Esophagus squamous epithelium (tissue), 4 donors: ENCODE results near the gene OXTR.

Source experiments
- POLR2A ChIP-seq, 4 donors: fragments of 450-650 bp; IDR thresholded peaks; one replicate each; pipeline ENCODE4 v1.6.1; 2017; ENCODE audit warnings: antibody characterized with exemption in 4 of 4, mild to moderate bottlenecking in 4 of 4, moderate library complexity in 3 of 4
- TF ChIP-seq, protein P1 (sequence below), 6 experiments: fragments of 450-650 bp in 4 of 6; fragments of 200-600 bp in 2 of 6; sonication (generic) in 2 of 6; IDR thresholded peaks; one replicate each; pipeline ENCODE4 v1.5.1; 2016 to 2019; ENCODE audit warnings: antibody characterized with exemption in 6 of 6, mild to moderate bottlenecking in 4 of 6, moderate library complexity in 4 of 6

DNA sequence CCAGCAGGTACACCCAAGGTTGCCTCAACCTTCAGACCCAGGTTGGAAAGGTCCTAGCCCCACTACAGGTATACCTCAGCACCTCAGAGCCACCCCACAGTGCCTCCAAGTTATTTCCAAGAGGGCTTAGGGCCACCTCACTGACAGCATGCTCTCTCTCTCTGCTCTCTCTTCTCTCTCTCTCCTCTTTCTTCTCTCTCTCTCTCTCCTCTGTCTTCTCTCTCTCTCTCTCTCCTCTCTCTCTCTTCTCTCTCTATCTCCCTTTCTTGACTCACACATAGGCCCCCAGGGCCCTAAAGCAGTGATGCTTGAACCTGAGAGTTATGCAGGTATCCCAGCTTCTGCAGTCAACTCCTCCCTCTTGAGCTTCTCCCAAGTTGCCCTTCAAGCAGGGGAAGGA, 31.6 kb downstream of the OXTR start:
- TF ChIP-seq, protein P1, sequence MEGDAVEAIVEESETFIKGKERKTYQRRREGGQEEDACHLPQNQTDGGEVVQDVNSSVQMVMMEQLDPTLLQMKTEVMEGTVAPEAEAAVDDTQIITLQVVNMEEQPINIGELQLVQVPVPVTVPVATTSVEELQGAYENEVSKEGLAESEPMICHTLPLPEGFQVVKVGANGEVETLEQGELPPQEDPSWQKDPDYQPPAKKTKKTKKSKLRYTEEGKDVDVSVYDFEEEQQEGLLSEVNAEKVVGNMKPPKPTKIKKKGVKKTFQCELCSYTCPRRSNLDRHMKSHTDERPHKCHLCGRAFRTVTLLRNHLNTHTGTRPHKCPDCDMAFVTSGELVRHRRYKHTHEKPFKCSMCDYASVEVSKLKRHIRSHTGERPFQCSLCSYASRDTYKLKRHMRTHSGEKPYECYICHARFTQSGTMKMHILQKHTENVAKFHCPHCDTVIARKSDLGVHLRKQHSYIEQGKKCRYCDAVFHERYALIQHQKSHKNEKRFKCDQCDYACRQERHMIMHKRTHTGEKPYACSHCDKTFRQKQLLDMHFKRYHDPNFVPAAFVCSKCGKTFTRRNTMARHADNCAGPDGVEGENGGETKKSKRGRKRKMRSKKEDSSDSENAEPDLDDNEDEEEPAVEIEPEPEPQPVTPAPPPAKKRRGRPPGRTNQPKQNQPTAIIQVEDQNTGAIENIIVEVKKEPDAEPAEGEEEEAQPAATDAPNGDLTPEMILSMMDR (IDR thresholded peaks at IDR 0.05): no peak
- TF ChIP-seq POLR2A (IDR thresholded peaks at IDR 0.05): no peak
